GM12892 (cell line): ENCODE data around the gene UNC13D.

Experiments used
- DNase-seq: peaks from one replicate; pipeline ENCODE4 v3.0.0; 2011; ENCODE audit not compliant: insufficient read length
- FAIRE-seq: peaks from 2 replicates; lab custom pipeline; 2011; peaks lifted over from hg19 to GRCh38; lab: Jason Lieb, UNC
- POLR2A ChIP-seq: IDR thresholded peaks from 2 replicates; pipeline ENCODE4 v1.6.1; 2011; ENCODE audit warnings: low read depth, low read length, control low read depth
- POLR2AphosphoS5 ChIP-seq: IDR thresholded peaks from 2 replicates; pipeline ENCODE4 v1.6.1; 2011; ENCODE audit warnings: low read depth, low read length, control low read depth
- TAF1 ChIP-seq: IDR thresholded peaks from 2 replicates; pipeline ENCODE4 v1.6.1; 2011; ENCODE audit warnings: low read depth, mild to moderate bottlenecking, control low read depth, low read length, borderline replicate concordance

The UNC13D gene

DNA sequence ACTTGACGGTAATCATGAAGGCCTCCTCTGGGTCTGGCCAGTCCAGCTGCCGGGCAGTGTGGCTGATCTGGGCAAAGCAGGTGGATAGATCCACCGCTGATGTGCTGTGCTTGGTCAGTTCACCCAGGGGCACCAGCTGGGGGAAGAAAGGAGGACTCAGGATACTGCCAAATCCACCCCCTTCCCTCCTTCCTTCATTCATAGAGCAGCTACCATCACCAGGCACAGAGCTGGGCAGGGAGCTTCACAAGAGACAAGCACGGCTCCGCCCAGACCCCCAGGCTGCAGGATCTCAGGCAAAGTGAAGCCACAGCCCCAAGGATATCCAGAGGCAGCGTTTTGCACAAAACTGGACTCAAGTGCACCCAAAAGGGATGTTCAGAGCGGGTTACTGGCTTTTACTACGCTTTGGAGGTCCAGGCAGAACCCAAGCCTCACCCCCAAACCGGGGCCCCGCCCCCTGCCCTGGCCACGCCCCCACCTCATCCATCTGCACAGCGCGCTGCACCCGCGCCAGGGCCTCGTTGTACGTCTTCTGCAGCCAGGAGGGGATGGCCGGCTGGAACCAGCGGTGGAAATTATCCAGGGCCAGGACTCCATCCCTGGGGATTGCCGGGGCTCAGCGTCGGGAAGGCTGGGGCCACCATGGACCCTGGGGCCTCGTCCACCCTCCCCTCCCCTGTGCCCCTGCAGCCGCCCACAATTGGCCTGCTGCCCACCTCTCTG lies 9.1 kb downstream of the UNC13D start:
- no peak for TF ChIP-seq POLR2AphosphoS5
- TF ChIP-seq POLR2A = no peak
- no peak for TF ChIP-seq TAF1
- FAIRE-seq = no peak
- no peak for DNase-seq

DNA sequence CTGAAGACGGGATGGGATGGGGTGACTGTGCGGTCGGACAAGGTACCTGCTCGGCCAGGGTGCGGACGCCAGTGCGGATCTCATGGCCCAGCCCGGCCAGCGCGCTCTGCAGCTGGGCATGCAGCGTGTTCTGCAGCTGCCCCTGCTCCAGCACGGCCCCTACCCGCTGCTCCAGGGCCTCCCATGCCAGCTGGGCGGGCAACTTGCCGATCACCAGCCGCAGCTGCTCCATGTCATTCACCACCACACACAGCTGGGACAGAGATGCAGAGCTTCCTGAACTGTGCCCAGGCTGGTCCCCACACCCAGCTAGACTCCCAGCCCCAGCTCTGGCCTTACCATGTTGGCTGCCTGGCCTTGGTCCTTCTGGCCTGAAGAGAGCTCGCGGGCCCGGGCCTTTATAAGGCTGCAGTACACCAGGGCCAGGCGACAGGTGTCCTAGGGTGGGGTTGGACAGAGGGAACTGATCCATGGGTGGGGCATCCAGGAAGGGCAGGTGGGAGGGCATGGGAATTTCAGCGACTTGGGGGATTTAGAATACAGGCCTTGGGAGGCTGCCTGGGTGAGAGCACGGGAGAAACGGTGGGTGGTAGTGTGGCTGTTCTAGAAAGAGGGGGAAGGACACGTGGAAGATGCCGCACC lies 9.8 kb downstream of the UNC13D start:
- TF ChIP-seq POLR2A (no peak), TAF1 (no peak), POLR2AphosphoS5 (no peak)
- DNase-seq (no peak), FAIRE-seq (no peak)

DNA sequence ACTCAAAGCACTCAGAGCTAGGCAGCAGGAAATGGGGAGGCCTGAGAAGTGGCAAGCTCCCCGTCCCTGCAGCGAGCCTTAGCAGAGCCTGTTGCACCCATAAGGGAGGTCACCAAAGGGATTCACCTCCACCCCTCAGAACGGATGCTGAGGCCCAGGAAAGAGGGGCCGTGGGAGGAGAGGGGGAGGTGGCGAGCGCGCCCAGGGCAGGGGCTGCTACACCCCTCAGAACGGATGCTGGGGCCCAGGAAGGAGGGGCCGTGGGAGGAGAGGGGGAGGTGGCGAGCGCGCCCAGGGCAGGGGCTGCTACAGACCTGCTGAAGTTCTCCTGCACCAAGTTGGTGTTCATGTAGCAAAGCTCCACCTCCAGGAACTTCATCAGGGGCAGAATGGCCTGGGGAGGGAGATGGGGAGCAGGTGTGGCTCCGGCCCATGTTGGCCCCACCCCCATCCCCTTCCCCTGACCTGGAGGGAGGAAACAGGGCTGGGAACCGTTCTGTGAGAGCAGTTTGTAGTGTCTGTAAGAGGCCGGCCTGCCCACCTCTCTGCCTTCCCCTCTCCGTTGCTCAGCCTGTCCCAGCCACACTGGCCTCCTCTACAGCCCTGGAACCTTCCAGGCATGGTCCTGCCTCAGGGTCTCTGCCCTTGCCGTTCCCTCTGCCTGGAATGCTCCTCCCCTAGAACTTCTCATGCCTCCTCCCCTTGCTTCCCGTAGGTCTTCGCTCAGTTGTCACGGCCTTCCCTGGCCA lies 11.4 kb downstream of the UNC13D start:
- TF ChIP-seq TAF1 = no peak
- no peak for TF ChIP-seq POLR2A
- no peak for TF ChIP-seq POLR2AphosphoS5
- FAIRE-seq (no peak), DNase-seq (no peak)

DNA sequence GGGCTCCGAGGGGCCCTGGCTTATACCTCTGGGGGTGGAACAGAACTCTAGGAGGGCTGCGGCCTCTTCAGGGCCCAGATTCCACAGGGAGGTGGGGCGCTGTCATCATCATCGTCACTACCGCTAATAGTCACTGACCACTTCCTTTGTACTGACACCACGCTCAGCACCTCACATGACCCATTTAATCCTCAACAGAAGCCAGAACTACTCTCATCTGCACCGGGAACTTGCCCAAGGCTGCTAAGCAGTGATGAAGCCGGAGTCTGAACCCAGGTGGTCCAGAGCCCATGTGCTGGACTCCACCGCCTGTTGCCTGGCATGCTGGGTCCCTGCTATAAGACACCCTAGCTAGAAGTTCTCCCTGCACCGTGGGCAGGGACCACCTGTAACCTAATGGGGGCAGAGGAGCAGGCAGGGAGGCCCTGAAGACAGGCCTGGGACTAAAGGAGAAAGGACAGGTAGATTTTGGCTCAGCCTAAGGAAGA lies 12.0 kb downstream of the UNC13D start:
- TF ChIP-seq POLR2AphosphoS5 = no peak
- TF ChIP-seq TAF1 = no peak
- FAIRE-seq = no peak
- DNase-seq = no peak

DNA sequence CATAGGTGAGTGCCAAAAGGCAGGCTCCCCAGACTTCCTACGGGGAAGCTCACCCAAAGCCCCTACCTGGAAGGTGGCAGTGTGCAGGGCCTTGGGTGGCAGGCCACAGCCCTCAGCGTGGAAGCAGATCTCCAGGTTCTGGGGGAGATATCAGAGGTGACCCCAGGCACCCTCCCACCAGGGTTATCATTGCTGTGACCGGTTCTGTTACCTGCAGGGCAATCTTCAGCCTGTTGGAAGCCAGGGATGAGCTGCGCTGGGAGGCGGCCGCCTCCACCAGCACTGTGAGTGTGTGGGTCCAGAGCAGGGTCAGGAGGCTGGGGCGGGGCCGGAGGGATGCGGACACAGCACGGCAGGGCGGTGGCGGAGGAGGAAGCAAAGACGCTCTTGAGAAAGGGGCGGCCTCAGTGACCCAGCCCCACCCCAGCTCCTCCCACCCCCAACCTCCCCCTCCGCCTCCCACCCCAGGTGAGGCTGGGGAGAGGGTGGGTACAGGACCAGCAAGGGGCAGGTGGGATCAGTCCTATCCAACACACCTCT lies 13.1 kb downstream of the UNC13D start:
- no peak for TF ChIP-seq POLR2A
- no peak for TF ChIP-seq TAF1
- no peak for TF ChIP-seq POLR2AphosphoS5
- no peak for FAIRE-seq
- no peak for DNase-seq

DNA sequence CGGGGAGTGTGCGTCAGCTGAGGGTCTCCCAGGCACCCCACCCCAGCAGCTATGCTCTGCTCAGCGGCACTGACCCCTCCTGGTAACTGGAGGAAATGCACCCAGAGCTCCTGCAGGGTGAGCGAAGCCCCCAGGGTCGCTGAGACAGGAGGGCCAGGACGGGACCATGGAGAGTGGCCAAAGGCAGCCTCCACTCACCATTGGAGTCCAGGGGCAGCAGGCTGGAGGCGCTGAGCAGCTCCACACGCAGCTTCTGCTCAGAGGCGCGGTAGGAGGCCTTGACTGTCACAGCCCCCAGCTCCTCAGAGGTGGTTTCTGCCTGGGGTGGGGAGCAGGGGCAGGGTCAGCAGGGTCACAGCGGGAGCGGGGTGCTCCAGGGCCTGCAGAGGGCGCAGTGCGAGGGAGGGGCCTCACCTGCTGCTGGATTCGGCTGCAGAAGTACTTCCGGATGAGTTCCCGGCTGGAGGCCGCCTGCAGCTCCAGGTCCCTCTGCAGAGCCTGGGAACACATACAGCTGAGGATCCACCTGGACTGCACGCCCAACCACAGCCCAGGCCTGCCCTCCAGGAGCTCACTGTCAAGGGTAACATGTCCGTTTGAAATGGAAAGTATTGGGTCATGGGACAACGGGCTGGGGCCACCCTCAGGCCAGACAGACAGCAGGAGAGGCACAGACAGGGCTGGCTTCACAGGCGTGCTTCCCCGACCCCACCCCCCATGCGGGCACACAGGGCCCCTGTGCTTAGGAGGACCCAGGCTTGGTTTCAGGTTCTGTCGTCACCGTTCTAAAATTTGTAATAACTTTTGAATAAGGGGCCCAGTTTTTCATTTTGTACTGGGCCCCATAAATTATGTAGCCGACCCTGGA lies 13.8 kb downstream of the UNC13D start:
- FAIRE-seq = no peak
- DNase-seq = no peak
- TF ChIP-seq TAF1 = no peak
- no peak for TF ChIP-seq POLR2AphosphoS5

DNA sequence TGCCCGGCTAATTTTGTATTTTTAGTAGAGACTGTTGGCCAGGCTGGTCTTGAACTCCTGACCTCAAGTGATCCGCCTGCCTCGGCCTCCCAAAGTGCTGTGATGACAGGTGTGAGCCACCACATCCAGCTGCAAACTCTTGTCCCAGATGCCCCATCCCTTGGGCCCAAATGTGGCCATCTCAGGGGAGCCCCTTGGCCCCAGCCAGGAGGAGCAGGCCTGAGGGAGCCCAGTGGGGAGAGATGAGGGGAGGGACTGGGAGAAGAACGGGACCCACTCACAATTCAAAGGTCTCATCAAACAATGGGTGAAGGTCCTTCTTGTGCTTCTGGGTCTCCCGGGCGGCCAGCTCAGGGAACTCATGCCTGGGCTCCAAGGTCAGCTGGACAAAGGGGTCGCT lies 14.5 kb downstream of the UNC13D start:
- DNase-seq (no peak), FAIRE-seq (no peak)
- TF ChIP-seq POLR2A = no peak
- no peak for TF ChIP-seq POLR2AphosphoS5
- no peak for TF ChIP-seq TAF1

DNA sequence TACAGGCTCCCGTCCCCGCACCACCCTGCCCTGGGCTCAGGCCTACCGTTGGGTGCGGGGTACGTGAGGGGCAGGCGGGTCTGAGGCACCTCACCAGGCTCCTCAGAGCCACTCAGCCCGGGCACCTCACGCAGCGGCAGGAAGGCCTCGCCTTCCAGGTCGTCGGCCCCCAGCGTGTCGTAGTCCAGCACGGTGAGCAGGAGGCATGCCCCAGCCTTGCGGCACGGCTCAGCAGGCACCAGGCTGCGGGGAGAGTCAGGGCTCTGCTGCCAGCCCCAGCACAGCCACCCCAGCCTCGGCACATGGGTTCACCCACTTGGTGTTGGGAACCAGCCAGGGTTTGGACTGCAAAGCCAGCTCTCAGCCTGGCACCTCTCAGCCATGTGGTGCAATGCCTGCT lies 15.5 kb downstream of the UNC13D start:
- no peak for FAIRE-seq
- TF ChIP-seq POLR2AphosphoS5 (no peak), TAF1 (no peak), POLR2A (no peak)
- no peak for DNase-seq

DNA sequence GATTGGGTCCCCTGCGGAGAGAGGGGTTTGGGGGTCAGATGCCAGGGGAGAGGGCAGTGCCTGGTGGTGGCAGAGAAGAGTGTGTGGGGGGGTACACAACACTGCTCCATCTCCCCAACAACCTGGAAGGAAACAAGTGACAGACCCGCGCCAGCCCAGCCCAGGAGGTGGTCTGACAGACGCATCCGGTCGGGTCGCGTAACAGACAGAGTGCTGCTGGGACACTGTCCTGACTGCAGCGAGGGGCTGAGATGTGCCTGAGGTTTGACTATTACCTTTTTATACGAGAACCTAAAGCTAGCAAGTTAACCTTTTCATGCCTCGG lies 16.2 kb downstream of the UNC13D start:
- TF ChIP-seq POLR2AphosphoS5 (no peak), POLR2A (no peak), TAF1 (no peak)
- FAIRE-seq (no peak), DNase-seq (no peak)

DNA sequence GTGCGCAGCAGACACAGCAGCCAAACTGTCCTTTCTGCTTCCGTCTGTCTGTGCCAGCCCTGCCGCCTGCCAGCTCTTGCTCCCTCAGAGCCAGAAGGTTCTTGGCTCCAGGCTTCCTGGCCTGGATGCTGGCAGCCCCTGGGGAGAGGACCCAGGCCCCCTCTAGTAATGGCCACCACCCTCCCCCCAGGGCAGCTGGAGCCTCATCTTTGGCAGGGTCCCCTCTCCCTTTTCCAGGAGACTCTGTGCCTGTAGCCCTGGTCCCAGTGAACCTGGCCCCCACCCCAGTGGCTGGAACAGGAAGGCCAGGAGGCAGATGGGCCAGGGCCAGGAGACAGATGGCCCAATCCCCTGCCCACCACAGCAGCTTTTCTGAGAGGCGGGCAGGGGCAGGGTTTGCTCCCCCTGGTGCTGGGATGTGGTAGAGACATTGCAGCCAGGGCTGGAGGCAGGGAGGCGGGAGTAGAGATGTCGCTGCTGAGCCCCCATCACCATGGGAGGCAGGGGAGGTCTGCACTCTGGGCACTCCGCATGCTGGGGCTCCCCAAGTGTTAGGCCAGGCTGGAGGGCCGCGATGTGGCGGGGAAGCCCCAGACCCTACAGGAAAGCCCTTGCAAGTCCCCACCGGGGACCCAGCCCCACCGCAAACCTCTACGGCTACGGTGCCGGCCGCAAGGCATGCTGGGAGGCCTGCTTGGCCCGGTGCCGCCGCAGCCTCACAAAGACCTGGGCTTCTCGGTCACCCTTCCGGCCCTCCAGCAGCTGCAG lies 16.7 kb downstream of the UNC13D start:
- peak; percentile 79 for DNase-seq
- TF ChIP-seq POLR2AphosphoS5 = no peak
- TF ChIP-seq POLR2A = no peak
- no peak for TF ChIP-seq TAF1
- FAIRE-seq = no peak
